GM06990 (cell line): ENCODE results near the gene CCSAP.
A peak's percentile ranks its signal among the peaks of the same experiment; 100 is the strongest.

Experiments
- DNase-seq: peaks from one replicate; pipeline ENCODE4 v3.0.0-alpha.2; 2011; ENCODE audit not compliant: insufficient read length; ENCODE audit errors: extremely low read depth
- H3K27me3 ChIP-seq: replicated peaks from 2 replicates; pipeline ENCODE4 v1.6.0; 2011; ENCODE audit warnings: low read length; ENCODE audit not compliant: control insufficient read depth, insufficient read depth
- H3K36me3 ChIP-seq: 2 replicates; pipeline ENCODE4 v1.5.1; 2011; ENCODE audit warnings: low read length; ENCODE audit not compliant: control insufficient read depth, insufficient read depth
- H3K4me3 ChIP-seq: replicated peaks from 2 replicates; pipeline ENCODE4 v1.5.1; 2011; ENCODE audit warnings: low read depth, mild to moderate bottlenecking, control low read depth, low read length
- CTCF ChIP-seq: IDR thresholded peaks from 2 replicates; pipeline ENCODE4 v1.5.1; 2011; ENCODE audit warnings: low read length, control low read depth, mild to moderate bottlenecking, inconsistent platforms; ENCODE audit not compliant: insufficient read depth, poor library complexity, severe bottlenecking

The CCSAP gene, protein sequence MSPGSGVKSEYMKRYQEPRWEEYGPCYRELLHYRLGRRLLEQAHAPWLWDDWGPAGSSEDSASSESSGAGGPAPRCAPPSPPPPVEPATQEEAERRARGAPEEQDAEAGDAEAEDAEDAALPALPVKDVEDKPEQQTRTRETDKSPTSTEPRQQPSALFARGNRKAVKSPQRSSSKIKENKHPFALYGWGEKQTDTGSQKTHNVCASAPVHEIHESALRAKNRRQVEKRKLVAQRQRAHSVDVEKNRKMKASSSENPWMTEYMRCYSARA

DNA sequence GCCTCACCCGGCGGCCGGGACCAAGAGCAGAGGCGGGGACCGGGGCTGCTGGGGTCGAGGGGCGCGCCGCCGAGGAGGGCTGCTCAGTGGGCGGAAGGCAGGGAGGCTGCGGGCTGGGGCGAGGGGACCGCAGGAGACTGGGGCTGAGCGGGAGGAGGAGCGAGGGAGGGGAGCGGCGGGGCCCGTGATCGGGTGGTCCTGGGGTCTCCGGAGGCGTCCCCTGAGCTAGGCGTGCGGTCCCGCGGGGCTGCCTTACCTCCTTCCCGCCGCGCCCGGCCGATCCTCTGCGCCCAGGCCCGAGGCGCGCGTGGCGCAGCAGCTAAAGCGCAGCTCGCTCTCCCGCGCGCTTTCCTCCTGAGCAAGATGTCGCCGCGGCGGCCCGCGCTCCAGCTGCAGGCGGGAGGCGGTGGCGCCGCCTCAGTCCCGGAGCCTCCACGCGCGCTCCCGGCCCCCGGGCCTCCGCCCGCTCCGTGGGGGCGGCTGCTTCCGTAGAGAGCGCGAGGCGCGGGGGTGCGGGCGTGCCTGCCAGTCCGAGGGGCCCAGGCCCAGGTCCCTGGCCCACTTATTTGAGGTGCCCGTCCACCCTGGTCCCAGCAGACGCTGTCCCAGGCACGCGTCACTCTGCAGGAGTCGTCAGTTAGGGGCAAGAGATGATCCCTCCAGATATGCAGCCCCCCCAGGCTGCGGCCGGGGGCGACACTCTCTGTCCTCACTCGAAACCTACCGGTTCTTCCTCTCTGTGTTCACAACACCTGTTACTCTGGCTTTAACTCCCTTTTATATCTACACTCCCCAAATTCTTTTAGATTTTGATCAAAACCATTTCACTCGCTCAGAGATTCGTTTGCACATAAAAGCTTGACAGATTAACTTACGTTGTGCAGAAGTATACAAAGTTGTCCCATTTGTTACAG, at the start of gene CCSAP:
Gene CCSAP (minus strand): TSS at position 392 of the 914 bp plus-strand sequence. CDS start 582 bp downstream, outside the sequence.
- H3K4me3 ChIP-seq: peak within 1 kb of the TSS; percentile 80
- no peaks in the 10 kb centered on the region for H3K36me3 ChIP-seq
- no peak for TF ChIP-seq CTCF
- DNase-seq: peak; percentile 70
- H3K27me3 ChIP-seq: peaks cover 1% of the 10 kb centered on the region; the same call in 1 of the 2 replicates

DNA sequence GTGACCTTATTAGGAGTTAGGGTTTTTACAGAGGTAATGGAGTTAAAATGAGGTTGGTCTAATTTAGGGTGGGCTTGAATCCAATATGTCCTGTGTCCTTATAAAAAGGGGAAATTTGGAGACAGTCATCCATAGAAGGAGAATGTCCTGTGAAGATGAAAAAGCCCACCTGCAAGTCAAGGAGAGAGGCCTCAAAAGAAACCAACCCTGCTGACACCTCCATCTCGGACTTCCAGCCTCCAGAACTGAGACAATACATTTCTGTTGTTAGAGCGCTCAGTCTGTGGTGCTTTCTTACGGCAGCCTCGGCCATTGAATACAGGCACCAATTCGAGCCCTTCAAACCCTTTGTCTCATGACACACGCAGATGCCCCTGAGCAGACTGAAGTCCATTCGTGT, 47.3 kb upstream of the CCSAP start:
- no peaks in the 10 kb centered on the region for H3K27me3 ChIP-seq
- H3K36me3 ChIP-seq: no peaks in the 10 kb centered on the region
- no peak overlapping the region for H3K4me3 ChIP-seq
- no peak for TF ChIP-seq CTCF
- DNase-seq: no peak

GRCh38 chr1:229388897-229389580, 46.2 kb upstream of the CCSAP start:
- H3K4me3 ChIP-seq: no peak overlapping the region
- no peaks in the 10 kb centered on the region for H3K27me3 ChIP-seq
- H3K36me3 ChIP-seq: no peaks in the 10 kb centered on the region
- no peak for TF ChIP-seq CTCF
- no peak for DNase-seq

GRCh38 chr1:229385853-229386456, 43.1 kb upstream of the CCSAP start:
- Histone ChIP-seq H3K27me3 (no peaks in the 10 kb centered on the region), H3K36me3 (no peaks in the 10 kb centered on the region), H3K4me3 (no peak overlapping the region)
- TF ChIP-seq CTCF: no peak
- DNase-seq: no peak

DNA sequence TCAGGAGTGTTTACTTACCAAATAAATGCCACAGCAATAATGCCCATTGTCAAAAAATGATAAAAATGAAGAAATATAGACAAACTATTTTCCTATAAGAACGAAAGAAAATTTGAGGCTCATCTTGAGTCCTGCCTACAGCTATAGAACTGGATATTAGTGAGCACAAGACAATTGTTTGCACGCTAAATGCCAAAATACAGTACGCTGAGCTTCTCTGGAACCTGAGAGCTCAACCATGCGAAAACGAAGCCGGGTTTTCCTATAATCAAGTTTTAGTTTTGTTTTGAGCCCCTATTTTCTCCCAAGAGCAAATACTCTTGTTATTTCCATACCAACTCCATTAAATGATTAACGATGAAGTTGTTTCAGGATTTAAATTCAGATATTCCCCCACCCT, 42.0 kb upstream of the CCSAP start:
- no peak for TF ChIP-seq CTCF
- DNase-seq: no peak
- H3K36me3 ChIP-seq: no peaks in the 10 kb centered on the region
- no peaks in the 10 kb centered on the region for H3K27me3 ChIP-seq
- no peak overlapping the region for H3K4me3 ChIP-seq
